22Rv1 (cell line): Measurements from ENCODE around the gene ZBTB7C.

Experiments
- CTCF ChIP-seq: fragments of 450-650 bp; IDR thresholded peaks from 2 replicates; pipeline ENCODE4 v1.5.1; 2017; ENCODE audit warnings: mild to moderate bottlenecking
- ZFX ChIP-seq: fragments of 450-650 bp; IDR thresholded peaks from 2 replicates; pipeline ENCODE4 v1.6.1; 2017; ENCODE audit warnings: antibody characterized with exemption, borderline replicate concordance

GRCh38 chr18:48080546-48080945 is 328.6 kb downstream of the ZBTB7C start:
- no peak for TF ChIP-seq CTCF
- TF ChIP-seq ZFX = no peak
